ENCODE measurements around the gene PCDHA1.

PCDHA1 gene

DNA sequence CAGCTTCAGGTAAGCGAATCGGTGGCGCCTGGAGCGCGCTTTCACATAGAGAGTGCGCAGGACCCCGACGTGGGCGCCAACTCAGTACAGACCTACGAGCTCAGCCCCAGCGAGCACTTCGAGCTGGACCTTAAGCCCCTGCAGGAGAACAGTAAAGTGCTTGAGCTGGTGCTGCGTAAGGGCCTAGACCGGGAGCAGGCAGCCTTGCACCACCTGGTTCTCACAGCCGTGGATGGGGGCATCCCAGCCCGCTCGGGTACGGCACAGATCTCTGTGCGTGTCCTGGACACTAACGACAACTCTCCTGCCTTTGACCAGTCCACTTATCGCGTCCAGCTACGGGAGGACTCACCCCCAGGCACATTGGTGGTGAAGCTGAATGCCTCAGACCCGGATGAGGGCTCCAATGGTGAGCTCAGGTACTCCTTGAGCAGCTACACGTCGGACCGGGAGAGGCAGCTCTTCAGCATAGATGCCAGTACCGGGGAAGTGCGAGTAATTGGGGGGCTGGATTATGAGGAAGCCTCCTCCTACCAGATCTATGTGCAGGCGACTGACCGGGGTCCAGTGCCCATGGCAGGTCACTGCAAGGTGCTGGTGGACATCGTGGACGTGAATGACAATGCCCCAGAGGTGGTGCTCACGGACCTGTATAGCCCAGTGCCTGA, 181.4 kb downstream of the PCDHA1 start:
- no peak overlapping the region for H3K27ac ChIP-seq (ENCODE audit: low read depth, low read length)

DNA sequence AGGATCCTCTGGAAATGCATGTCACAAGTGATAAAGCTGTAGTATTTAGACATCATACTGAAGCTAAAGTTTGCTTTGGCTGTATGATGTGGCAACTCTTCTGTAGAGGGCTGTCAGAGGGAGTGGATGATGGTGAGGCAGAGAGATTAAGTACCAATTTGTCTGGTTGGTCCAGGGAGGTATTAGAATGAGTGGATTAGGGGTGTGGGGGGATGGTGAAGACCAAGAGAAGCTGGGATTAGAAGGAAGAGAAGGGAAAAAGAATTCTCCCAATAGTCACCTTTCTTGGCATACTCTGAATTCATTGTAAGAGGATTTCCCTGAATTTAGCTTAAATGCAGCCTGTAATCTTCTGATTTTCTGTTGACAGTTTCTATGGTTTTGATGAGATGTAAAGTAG, 183.9 kb downstream of the PCDHA1 start:
- Histone ChIP-seq H3K4me1 (ENCODE audit: control insufficient read depth in 1 of 2, insufficient read depth in 2 of 2, low read length in 2 of 2) (no peaks in the 10 kb centered on the region), H3K9me3 (ENCODE audit: control insufficient read depth in 1 of 2, low read length in 2 of 2) (peaks cover 0 to 4% of the 10 kb centered on the region in 2 donors), H3K27me3 (ENCODE audit: control insufficient read depth in 1 of 2, insufficient read depth in 2 of 2, low read length in 2 of 2) (no peaks in the 10 kb centered on the region), H3K9ac (ENCODE audit: low read depth in 1 of 2, low read length in 2 of 2) (no peak overlapping the region), H3K36me3 (ENCODE audit: control insufficient read depth in 1 of 2, insufficient read depth in 2 of 2, low read length in 2 of 2) (no peaks in the 10 kb centered on the region), H3K4me3 (ENCODE audit: low read depth in 1 of 2, low read length in 2 of 2) (no peak overlapping the region), H3K27ac (ENCODE audit: low read depth, low read length) (no peak overlapping the region)

More for the DNA sequence above, 181.4 kb downstream of the PCDHA1 start:
- no peaks in the 10 kb centered on the region for H3K27me3 ChIP-seq (ENCODE audit: control insufficient read depth in 1 of 2, insufficient read depth in 2 of 2, low read length in 2 of 2)
- H3K36me3 ChIP-seq (ENCODE audit: control insufficient read depth in 1 of 2, insufficient read depth in 2 of 2, low read length in 2 of 2): no peaks in the 10 kb centered on the region
- no peak overlapping the region for H3K9ac ChIP-seq (ENCODE audit: low read depth in 1 of 2, low read length in 2 of 2)
- H3K9me3 ChIP-seq (ENCODE audit: control insufficient read depth in 1 of 2, low read length in 2 of 2): peaks cover 0 to 4% of the 10 kb centered on the region in 2 donors
- no peak overlapping the region for H3K4me3 ChIP-seq (ENCODE audit: low read depth in 1 of 2, low read length in 2 of 2)
- no peaks in the 10 kb centered on the region for H3K4me1 ChIP-seq (ENCODE audit: control insufficient read depth in 1 of 2, insufficient read depth in 2 of 2, low read length in 2 of 2)

DNA sequence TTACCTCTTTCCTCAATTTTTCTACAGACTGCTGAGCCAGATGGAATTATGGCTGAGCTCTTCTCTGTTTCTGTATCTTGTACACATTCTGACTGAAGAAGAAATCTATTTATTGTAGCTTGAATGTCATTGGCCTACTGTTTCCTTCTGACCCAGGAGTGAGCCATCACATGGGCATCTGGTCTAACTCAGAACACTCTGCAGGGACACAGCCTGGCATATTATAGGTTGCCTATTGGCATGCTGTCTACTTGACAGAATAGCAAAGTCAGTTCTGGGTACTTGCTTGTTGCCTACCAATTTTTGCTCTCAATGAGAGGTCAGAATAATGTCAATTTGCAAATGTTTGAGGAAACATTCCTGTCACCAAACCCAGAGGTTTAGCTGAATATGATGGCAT, 187.6 kb downstream of the PCDHA1 start:
- H3K9me3 ChIP-seq (ENCODE audit: control insufficient read depth in 1 of 2, low read length in 2 of 2): no peaks in the 10 kb centered on the region
- no peaks in the 10 kb centered on the region for H3K4me1 ChIP-seq (ENCODE audit: control insufficient read depth in 1 of 2, insufficient read depth in 2 of 2, low read length in 2 of 2)
- H3K4me3 ChIP-seq (ENCODE audit: low read depth in 1 of 2, low read length in 2 of 2): no peak overlapping the region
- H3K27ac ChIP-seq (ENCODE audit: low read depth, low read length): no peak overlapping the region
- H3K9ac ChIP-seq (ENCODE audit: low read depth in 1 of 2, low read length in 2 of 2): no peak overlapping the region
- H3K27me3 ChIP-seq (ENCODE audit: control insufficient read depth in 1 of 2, insufficient read depth in 2 of 2, low read length in 2 of 2): no peaks in the 10 kb centered on the region
- H3K36me3 ChIP-seq (ENCODE audit: control insufficient read depth in 1 of 2, insufficient read depth in 2 of 2, low read length in 2 of 2): no peaks in the 10 kb centered on the region

DNA sequence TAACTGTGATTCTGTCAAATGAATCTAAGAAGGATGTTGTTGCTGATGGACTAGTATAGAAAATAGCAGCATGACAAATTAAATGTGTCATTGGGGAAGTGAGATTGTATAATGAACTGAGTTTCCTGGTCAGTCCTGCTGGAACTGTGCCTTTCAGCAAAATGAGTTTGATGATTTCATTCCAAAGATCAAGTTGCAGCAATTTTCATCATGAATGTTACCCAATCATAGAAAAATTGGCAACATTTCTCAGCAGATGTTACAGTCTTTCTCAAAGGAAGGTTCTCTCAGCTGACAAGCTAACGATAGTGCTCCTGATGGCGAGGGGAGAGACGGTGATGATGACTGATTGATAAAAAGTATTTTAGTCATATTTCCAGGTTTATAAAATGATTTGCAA, 191.1 kb downstream of the PCDHA1 start:
- Histone ChIP-seq H3K27me3 (ENCODE audit: control insufficient read depth in 1 of 2, insufficient read depth in 2 of 2, low read length in 2 of 2) (no peaks in the 10 kb centered on the region), H3K27ac (ENCODE audit: low read depth, low read length) (no peak overlapping the region), H3K4me3 (ENCODE audit: low read depth in 1 of 2, low read length in 2 of 2) (no peak overlapping the region), H3K36me3 (ENCODE audit: control insufficient read depth in 1 of 2, insufficient read depth in 2 of 2, low read length in 2 of 2) (no peaks in the 10 kb centered on the region), H3K4me1 (ENCODE audit: control insufficient read depth in 1 of 2, insufficient read depth in 2 of 2, low read length in 2 of 2) (no peaks in the 10 kb centered on the region), H3K9me3 (ENCODE audit: control insufficient read depth in 1 of 2, low read length in 2 of 2) (no peaks in the 10 kb centered on the region), H3K9ac (ENCODE audit: low read depth in 1 of 2, low read length in 2 of 2) (no peak overlapping the region)

DNA sequence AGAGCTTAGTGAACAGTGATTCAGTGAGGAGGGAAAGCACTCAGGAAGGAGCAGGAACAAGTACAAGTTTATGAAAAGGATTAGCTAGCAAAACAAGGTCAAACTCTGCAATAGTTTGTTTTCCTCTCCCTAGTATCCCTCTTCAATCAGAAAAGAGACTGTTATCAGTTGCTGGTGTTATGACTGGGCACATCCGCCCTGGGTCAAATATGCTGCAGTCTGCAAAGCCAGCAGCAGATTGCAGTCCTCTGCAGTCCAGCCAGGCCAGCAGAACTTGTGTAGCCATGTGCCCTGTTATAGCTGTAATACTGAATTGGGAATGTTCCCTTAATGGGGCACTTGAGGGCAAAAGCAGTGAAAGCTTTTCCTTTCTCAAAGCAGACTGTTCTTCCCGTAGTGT, 192.3 kb downstream of the PCDHA1 start:
- H3K36me3 ChIP-seq (ENCODE audit: control insufficient read depth in 1 of 2, insufficient read depth in 2 of 2, low read length in 2 of 2): no peaks in the 10 kb centered on the region

DNA sequence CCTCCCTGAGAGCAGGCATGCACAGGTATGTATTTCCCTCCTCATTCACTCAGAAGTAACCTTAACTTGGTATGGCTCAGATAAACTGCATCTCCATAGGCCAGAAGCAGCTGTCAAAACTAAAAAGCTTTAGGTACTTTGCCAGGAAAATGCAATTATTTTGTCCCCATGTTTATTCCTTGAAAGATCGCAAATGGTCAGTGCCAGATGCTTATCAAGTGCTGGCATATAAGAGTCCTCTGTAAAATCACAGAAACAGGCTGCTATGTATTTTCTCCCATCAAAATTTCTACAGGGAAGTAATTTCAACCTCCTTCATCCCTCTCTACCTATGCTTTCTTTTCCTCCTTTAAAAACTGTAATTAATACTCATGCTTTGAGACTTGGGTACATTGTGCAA, 193.0 kb downstream of the PCDHA1 start:
- Histone ChIP-seq H3K27ac (ENCODE audit: low read depth, low read length) (no peak overlapping the region), H3K4me3 (ENCODE audit: low read depth in 1 of 2, low read length in 2 of 2) (no peak overlapping the region), H3K9ac (ENCODE audit: low read depth in 1 of 2, low read length in 2 of 2) (no peak overlapping the region), H3K27me3 (ENCODE audit: control insufficient read depth in 1 of 2, insufficient read depth in 2 of 2, low read length in 2 of 2) (no peaks in the 10 kb centered on the region), H3K36me3 (ENCODE audit: control insufficient read depth in 1 of 2, insufficient read depth in 2 of 2, low read length in 2 of 2) (no peaks in the 10 kb centered on the region), H3K4me1 (ENCODE audit: control insufficient read depth in 1 of 2, insufficient read depth in 2 of 2, low read length in 2 of 2) (no peaks in the 10 kb centered on the region), H3K9me3 (ENCODE audit: control insufficient read depth in 1 of 2, low read length in 2 of 2) (no peaks in the 10 kb centered on the region)

More for the DNA sequence above, 192.3 kb downstream of the PCDHA1 start:
- no peaks in the 10 kb centered on the region for H3K27me3 ChIP-seq (ENCODE audit: control insufficient read depth in 1 of 2, insufficient read depth in 2 of 2, low read length in 2 of 2)
- H3K9me3 ChIP-seq (ENCODE audit: control insufficient read depth in 1 of 2, low read length in 2 of 2): no peaks in the 10 kb centered on the region
- H3K4me1 ChIP-seq (ENCODE audit: control insufficient read depth in 1 of 2, insufficient read depth in 2 of 2, low read length in 2 of 2): no peaks in the 10 kb centered on the region
- H3K4me3 ChIP-seq (ENCODE audit: low read depth in 1 of 2, low read length in 2 of 2): no peak overlapping the region
- H3K27ac ChIP-seq (ENCODE audit: low read depth, low read length): no peak overlapping the region
- H3K9ac ChIP-seq (ENCODE audit: low read depth in 1 of 2, low read length in 2 of 2): no peak overlapping the region

GRCh38 chr5:140982083-140982716, 196.3 kb downstream of the PCDHA1 start:
- Histone ChIP-seq H3K9me3 (ENCODE audit: control insufficient read depth in 1 of 2, low read length in 2 of 2) (no peaks in the 10 kb centered on the region), H3K4me3 (ENCODE audit: low read depth in 1 of 2, low read length in 2 of 2) (no peak overlapping the region), H3K27ac (ENCODE audit: low read depth, low read length) (no peak overlapping the region), H3K36me3 (ENCODE audit: control insufficient read depth in 1 of 2, insufficient read depth in 2 of 2, low read length in 2 of 2) (no peaks in the 10 kb centered on the region), H3K27me3 (ENCODE audit: control insufficient read depth in 1 of 2, insufficient read depth in 2 of 2, low read length in 2 of 2) (no peaks in the 10 kb centered on the region), H3K4me1 (ENCODE audit: control insufficient read depth in 1 of 2, insufficient read depth in 2 of 2, low read length in 2 of 2) (no peaks in the 10 kb centered on the region), H3K9ac (ENCODE audit: low read depth in 1 of 2, low read length in 2 of 2) (no peak overlapping the region)

- no peaks in the 10 kb centered on the region for H3K36me3 ChIP-seq (ENCODE audit: control insufficient read depth in 1 of 2, insufficient read depth in 2 of 2, low read length in 2 of 2)
- no peak overlapping the region for H3K4me3 ChIP-seq (ENCODE audit: low read depth in 1 of 2, low read length in 2 of 2)
- H3K27ac ChIP-seq (ENCODE audit: low read depth, low read length): no peak overlapping the region
- H3K27me3 ChIP-seq (ENCODE audit: control insufficient read depth in 1 of 2, insufficient read depth in 2 of 2, low read length in 2 of 2): no peaks in the 10 kb centered on the region
- H3K9ac ChIP-seq (ENCODE audit: low read depth in 1 of 2, low read length in 2 of 2): no peak overlapping the region
- H3K4me1 ChIP-seq (ENCODE audit: control insufficient read depth in 1 of 2, insufficient read depth in 2 of 2, low read length in 2 of 2): no peaks in the 10 kb centered on the region
- no peaks in the 10 kb centered on the region for H3K9me3 ChIP-seq (ENCODE audit: control insufficient read depth in 1 of 2, low read length in 2 of 2)
These were observed 200.2 kb downstream of the PCDHA1 start for GRCh38 chr5:140986117-140986521.

DNA sequence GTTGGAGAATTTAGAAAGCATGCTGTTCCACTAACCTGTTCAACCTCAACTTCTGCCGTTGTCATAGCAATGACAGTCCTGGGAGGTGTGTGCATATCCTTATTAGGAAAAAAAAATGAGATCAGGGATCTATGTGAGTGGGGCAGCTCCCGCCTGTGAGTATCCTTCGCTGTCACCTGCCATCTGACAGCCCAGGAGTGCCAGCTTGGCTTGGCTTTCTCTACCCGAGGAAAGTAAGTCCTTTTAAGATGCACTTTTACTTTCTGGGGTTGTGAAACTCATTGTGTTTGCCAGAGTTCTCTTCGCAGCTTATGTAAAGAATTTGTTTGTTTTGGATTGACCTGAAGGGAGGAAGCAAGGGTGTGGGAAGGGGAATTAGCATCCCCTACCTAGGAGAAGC, 202.2 kb downstream of the PCDHA1 start:
- no peak overlapping the region for H3K4me3 ChIP-seq (ENCODE audit: low read depth in 1 of 2, low read length in 2 of 2)
- no peak overlapping the region for H3K9ac ChIP-seq (ENCODE audit: low read depth in 1 of 2, low read length in 2 of 2)
- H3K27ac ChIP-seq (ENCODE audit: low read depth, low read length): no peak overlapping the region
- H3K27me3 ChIP-seq (ENCODE audit: control insufficient read depth in 1 of 2, insufficient read depth in 2 of 2, low read length in 2 of 2): no peaks in the 10 kb centered on the region
- no peaks in the 10 kb centered on the region for H3K9me3 ChIP-seq (ENCODE audit: control insufficient read depth in 1 of 2, low read length in 2 of 2)
- no peaks in the 10 kb centered on the region for H3K36me3 ChIP-seq (ENCODE audit: control insufficient read depth in 1 of 2, insufficient read depth in 2 of 2, low read length in 2 of 2)
- no peaks in the 10 kb centered on the region for H3K4me1 ChIP-seq (ENCODE audit: control insufficient read depth in 1 of 2, insufficient read depth in 2 of 2, low read length in 2 of 2)

GRCh38 chr5:140988608-140989007, 202.7 kb downstream of the PCDHA1 start:
- Histone ChIP-seq H3K27ac (ENCODE audit: low read depth, low read length) (no peak overlapping the region), H3K9me3 (ENCODE audit: control insufficient read depth in 1 of 2, low read length in 2 of 2) (no peaks in the 10 kb centered on the region), H3K9ac (ENCODE audit: low read depth in 1 of 2, low read length in 2 of 2) (no peak overlapping the region), H3K36me3 (ENCODE audit: control insufficient read depth in 1 of 2, insufficient read depth in 2 of 2, low read length in 2 of 2) (no peaks in the 10 kb centered on the region), H3K4me3 (ENCODE audit: low read depth in 1 of 2, low read length in 2 of 2) (no peak overlapping the region), H3K4me1 (ENCODE audit: control insufficient read depth in 1 of 2, insufficient read depth in 2 of 2, low read length in 2 of 2) (no peaks in the 10 kb centered on the region), H3K27me3 (ENCODE audit: control insufficient read depth in 1 of 2, insufficient read depth in 2 of 2, low read length in 2 of 2) (no peaks in the 10 kb centered on the region)
